Measurements from ENCODE around the gene MIEF2.

- TF ChIP-seq CTCF (conservative IDR thresholded peaks at IDR 0.05): no peak
- TF ChIP-seq ZFX (IDR thresholded peaks at IDR 0.05): no peak
Observed at GRCh38 chr17:18241229-18241871, 19.1 kb upstream of the MIEF2 start.
